RWPE1 (cell line): ENCODE data around the gene IGFBP6.
A peak's percentile ranks its signal among the peaks of the same experiment; 100 is the strongest.

Experiments
- CTCF ChIA-PET: fragments of 350-600 bp; sonication (Branson Sonifier 250); formaldehyde crosslinking; extraction: SDS; loops from one replicate; lab custom pipeline; 2021; lab: Yijun Ruan, JAX
- POLR2A ChIA-PET: fragments of 400-600 bp; formaldehyde crosslinking; extraction: SDS; loops from one replicate; lab custom pipeline; 2020; ENCODE audit warnings: antibody characterized with exemption; ENCODE audit not compliant: low non-redundant PET; lab: Yijun Ruan, JAX
- DNase-seq: peaks from one replicate; pipeline ENCODE4 v3.0.0; 2012; ENCODE audit warnings: low spot score
- H3K27ac ChIP-seq: fragments of 450-650 bp; 2 replicates; pipeline ENCODE4 v1.5.1; 2017
- TF ChIP-seq, protein P1 (sequence below): fragments of 450-650 bp; conservative IDR thresholded peaks from 2 replicates; pipeline ENCODE4 v1.5.1; 2017; ENCODE audit warnings: low read depth, mild to moderate bottlenecking

IGFBP6 gene

DNA sequence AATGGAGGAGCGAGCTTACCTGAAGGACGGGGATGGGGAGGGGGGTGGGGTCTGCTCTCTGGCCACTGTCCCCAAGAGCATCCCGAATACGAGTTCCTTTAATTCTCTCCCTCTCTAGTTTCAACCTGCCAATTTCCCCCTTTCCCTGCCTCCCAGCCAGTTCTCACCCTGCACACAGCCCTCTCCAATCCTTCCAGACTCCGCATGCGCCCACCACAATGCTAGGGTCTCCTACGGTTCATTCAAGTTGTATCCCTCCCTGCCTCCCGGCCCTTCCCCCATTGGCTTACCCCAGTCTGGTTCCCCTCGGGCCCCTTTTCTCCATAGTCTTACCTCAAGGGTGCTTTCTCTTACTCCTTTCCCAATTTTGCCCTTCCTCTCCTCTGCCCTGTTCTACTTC, 708 bp upstream of the IGFBP6 start:
- H3K27ac ChIP-seq, result peak overlapping the region; percentile 100
- TF ChIP-seq, protein P1, sequence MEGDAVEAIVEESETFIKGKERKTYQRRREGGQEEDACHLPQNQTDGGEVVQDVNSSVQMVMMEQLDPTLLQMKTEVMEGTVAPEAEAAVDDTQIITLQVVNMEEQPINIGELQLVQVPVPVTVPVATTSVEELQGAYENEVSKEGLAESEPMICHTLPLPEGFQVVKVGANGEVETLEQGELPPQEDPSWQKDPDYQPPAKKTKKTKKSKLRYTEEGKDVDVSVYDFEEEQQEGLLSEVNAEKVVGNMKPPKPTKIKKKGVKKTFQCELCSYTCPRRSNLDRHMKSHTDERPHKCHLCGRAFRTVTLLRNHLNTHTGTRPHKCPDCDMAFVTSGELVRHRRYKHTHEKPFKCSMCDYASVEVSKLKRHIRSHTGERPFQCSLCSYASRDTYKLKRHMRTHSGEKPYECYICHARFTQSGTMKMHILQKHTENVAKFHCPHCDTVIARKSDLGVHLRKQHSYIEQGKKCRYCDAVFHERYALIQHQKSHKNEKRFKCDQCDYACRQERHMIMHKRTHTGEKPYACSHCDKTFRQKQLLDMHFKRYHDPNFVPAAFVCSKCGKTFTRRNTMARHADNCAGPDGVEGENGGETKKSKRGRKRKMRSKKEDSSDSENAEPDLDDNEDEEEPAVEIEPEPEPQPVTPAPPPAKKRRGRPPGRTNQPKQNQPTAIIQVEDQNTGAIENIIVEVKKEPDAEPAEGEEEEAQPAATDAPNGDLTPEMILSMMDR, result no peak
- ChIA-PET CTCF (interaction anchor here (0.6 to 8.1 kb wide), 4 partner anchors 13 to 191 kb away, joined by 4 to 132 read pairs (median 4); no protein-coding TSS in a partner anchor), POLR2A (no interaction called here)
- DNase-seq, result no peak

DNA sequence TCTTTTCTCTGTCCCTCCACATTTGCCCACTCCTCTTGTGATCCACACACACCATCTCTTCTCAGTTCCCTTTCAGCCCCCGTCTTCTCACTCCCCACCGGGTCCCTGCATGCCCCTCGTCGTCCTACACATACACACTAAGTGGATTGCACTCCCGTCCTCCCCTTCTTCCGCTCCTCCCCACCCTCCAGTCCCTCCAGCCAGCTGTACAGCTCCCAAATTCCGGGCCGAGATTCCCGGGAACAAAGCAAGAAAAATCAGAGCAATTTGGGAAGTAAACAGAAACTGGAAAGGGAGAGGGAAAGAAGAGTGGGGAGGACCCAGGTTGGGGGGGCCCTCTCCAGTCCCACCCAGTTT, 282 bp upstream of the IGFBP6 start:
- TF ChIP-seq, protein P1, result no peak
- ChIA-PET POLR2A (no interaction called here), CTCF (interaction anchor here (0.6 to 8.1 kb wide), 5 partner anchors 14 to 247 kb away, joined by 4 to 132 read pairs (median 4); no protein-coding TSS in a partner anchor)
- DNase-seq, result peak; percentile 22
- H3K27ac ChIP-seq, result peak overlapping the region; percentile 100

DNA sequence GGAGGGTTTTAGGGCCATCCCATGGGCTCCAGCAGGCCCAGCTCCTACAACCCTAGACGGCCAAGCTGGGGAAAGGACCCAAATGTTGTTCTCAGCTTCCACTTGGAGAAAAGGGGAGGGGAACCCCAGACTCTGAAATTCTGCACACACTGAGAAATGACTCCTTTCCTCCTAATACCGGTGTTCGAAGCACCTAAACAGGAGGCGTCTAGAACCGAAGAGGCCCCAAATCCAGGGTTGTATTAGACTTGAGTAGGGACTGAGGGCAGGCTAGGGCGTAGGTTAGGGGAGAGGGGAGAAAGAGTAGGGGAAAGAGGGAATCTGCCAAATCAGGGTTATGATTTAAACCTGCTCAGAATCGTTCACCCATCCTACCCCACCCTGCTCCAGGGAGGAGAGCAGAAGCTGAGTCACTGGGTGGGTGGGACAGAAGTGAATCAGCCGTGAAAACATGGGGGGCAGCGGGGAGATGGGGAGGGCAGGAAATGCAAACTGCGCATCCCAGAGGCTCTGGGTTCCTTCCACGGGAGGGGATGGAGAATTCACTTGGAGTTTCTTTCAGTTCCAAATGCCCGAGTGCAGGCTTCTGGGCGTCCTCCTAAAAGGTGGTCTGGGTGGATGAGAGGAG, 1.0 kb downstream of the IGFBP6 start:
- TF ChIP-seq, protein P1, result no peak
- ChIA-PET POLR2A (no interaction called here), CTCF (interaction anchor here (0.6 to 8.1 kb wide), 19 partner anchors 12 to 204 kb away, joined by 3 to 132 read pairs (median 3); partner anchors contain the start of genes CSAD, MYG1 and ZNF740)
- H3K27ac ChIP-seq, result peak overlapping the region; percentile 100
- peak; percentile 90 for DNase-seq

DNA sequence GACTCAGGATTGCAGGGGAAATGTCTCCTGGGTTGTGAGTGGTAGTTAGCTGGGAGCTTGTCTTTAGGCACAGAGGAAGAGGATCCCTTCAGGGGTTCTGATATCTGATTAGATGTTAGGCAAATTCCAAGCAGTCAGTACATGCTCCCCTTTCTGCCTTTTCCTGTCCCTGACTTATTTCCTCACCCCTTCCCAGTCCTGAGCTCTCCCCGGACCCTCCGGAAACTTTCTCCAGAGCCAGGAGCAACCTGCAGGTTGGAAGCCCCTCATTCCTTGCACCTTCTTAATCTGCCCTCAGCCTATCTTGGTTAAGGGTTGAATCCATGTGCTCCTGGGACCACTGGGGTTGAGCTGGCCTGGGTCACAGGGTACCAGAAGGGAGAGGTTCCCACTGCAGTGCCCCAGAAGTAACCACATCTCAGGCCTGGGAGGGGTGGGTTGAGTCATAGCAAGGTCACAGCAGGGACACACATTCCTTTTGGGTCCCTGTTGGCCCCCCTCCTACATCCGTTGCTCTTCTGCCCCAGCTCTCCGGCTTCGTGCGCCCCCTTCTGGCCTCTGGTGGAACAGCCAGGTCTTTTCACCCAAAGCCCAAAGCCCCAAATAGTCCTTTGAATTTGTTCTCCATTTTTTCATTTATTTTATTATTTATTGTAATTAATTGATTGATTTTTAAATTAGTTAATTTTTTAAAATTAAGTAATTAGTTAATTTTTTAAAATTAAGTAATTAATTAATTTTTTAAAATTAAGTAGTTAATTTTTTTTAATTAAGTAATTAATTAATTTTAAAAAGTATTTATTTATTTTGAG, 1.8 kb downstream of the IGFBP6 start:
- DNase-seq, result peak; percentile 98
- TF ChIP-seq, protein P1, result peak; percentile 91
- H3K27ac ChIP-seq, result peak overlapping the region; percentile 100
- ChIA-PET CTCF (interaction anchor here (0.6 to 8.1 kb wide), 23 partner anchors 12 to 532 kb away, joined by 3 to 132 read pairs (median 3); partner anchors contain the start of genes CSAD, MYG1 and ZNF740), POLR2A (interaction anchor here (0.6 to 0.7 kb wide), 2 partner anchors 20 to 45 kb away, joined by 3 to 7 read pairs; partner anchors contain the start of gene SPRYD3)

DNA sequence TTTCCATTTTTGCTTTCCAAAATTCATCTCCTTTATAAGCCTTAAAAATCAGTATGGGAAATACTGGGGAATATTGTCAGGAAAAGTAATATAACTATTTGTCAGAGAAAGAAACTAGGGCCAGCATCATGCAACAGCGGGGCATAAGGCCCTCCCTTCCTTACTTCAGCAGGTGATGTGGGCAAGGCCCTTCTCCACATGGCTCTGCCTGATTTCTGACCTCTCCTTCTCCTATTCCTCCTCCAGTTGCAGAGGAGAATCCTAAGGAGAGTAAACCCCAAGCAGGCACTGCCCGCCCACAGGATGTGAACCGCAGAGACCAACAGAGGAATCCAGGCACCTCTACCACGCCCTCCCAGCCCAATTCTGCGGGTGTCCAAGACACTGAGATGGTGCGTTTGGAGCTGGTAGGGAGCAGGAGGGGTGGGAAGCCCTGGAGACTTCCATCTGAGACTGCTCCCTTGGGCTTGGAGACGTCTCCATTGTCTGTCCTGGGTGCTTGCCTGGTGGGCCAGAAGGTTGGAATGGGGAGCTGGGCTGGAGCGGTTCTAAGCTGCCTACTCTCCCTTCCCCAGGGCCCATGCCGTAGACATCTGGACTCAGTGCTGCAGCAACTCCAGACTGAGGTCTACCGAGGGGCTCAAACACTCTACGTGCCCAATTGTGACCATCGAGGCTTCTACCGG, 3.1 kb downstream of the IGFBP6 start:
- TF ChIP-seq, protein P1, result no peak
- no peak for DNase-seq
- ChIA-PET POLR2A (interaction anchor here (0.6 kb wide), 1 partner anchor 35 kb away, joined by 3 read pairs; no protein-coding TSS in a partner anchor), CTCF (interaction anchor here (0.6 to 8.1 kb wide), 7 partner anchors 14 to 534 kb away, joined by 3 to 132 read pairs (median 8); no protein-coding TSS in a partner anchor)
- peak overlapping the region; percentile 100 for H3K27ac ChIP-seq

DNA sequence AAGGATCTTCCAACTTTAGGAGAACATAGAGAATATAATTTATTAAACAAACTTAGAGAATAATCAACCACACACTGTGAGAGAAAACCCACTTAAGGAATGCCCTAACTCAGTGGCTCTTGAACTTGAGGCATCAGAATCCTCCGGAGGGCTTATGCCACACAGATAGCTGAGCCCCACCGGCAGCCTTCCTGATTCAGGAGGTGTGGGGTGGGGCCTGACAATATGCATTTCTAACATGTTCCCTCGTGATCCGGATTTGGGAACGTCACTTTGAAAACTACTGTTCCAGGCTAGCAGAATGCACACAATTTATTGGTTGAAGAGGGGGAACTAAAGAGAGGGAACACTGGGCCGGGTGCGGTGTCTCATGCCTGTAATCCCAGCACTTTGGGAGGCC, 3.8 kb downstream of the IGFBP6 start:
- ChIA-PET POLR2A (no interaction called here), CTCF (interaction anchor here (0.6 to 8.1 kb wide), 2 partner anchors 24 to 34 kb away, joined by 3 to 132 read pairs; no protein-coding TSS in a partner anchor)
- DNase-seq, result no peak
- TF ChIP-seq, protein P1, result no peak
- peak overlapping the region; percentile 100 for H3K27ac ChIP-seq
